ENCODE measurements around the gene FNIP1.

DNA sequence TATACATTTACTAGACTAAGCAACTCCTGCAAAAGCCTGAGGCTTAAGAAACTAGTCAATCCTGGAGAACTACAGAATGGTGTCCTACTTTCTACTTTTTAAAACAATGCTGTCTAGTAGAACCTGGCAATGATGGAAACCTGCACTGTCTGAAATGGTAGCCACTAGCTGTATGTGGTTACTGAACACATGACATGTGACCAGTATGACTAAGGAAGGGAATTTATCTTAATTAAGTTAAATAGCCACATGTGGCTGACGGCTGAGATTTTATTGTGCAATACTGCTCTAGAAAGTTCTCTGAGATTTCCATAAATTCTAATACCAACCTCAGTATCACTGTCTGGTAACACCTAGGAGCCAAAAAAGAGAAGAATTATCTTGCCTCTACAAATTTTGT lies 116.9 kb downstream of the FNIP1 start:
- TF ChIP-seq, protein P1, sequence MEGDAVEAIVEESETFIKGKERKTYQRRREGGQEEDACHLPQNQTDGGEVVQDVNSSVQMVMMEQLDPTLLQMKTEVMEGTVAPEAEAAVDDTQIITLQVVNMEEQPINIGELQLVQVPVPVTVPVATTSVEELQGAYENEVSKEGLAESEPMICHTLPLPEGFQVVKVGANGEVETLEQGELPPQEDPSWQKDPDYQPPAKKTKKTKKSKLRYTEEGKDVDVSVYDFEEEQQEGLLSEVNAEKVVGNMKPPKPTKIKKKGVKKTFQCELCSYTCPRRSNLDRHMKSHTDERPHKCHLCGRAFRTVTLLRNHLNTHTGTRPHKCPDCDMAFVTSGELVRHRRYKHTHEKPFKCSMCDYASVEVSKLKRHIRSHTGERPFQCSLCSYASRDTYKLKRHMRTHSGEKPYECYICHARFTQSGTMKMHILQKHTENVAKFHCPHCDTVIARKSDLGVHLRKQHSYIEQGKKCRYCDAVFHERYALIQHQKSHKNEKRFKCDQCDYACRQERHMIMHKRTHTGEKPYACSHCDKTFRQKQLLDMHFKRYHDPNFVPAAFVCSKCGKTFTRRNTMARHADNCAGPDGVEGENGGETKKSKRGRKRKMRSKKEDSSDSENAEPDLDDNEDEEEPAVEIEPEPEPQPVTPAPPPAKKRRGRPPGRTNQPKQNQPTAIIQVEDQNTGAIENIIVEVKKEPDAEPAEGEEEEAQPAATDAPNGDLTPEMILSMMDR (IDR thresholded peaks at IDR 0.05; ENCODE audit: poor library complexity), result no peak
- TF ChIP-seq EZH2 (IDR thresholded peaks at IDR 0.05; ENCODE audit: borderline replicate concordance) (no peak), EZH2phosphoT487 (IDR thresholded peaks at IDR 0.05; ENCODE audit: low read depth, severe bottlenecking, unreplicated experiment) (no peak)

Data from hepatocyte (in vitro differentiated cells).